Mesendoderm (in vitro differentiated cells): ENCODE results near the gene FBN2.

ENCODE experiments used
- DNase-seq: peaks from one replicate; pipeline ENCODE4 v3.0.0; 2013
- H2AK5ac ChIP-seq: 2 replicates; pipeline ENCODE4 v1.6.1; 2013; ENCODE audit warnings: low read length, inconsistent platforms
- H2BK120ac ChIP-seq: 2 replicates; pipeline ENCODE4 v1.6.1; 2013; ENCODE audit warnings: low read depth, mild to moderate bottlenecking, low read length, moderate library complexity, mixed read lengths
- H2BK15ac ChIP-seq: replicated peaks from 2 replicates; pipeline ENCODE4 v1.6.1; 2013; ENCODE audit warnings: low read depth, mild to moderate bottlenecking, moderate library complexity
- H2BK5ac ChIP-seq: 2 replicates; pipeline ENCODE4 v1.6.1; 2013; ENCODE audit warnings: low read length, inconsistent platforms
- H3K18ac ChIP-seq: 2 replicates; pipeline ENCODE4 v1.6.1; 2013; ENCODE audit warnings: mild to moderate bottlenecking, low read length, mixed read lengths
- H3K23ac ChIP-seq: one replicate; pipeline ENCODE4 v1.6.1; 2013; ENCODE audit warnings: low read length
- H3K27ac ChIP-seq: 2 replicates; pipeline ENCODE4 v1.5.1; 2013; ENCODE audit warnings: low read depth, mild to moderate bottlenecking, inconsistent platforms, low read length, moderate library complexity
- H3K27me3 ChIP-seq: 2 replicates; pipeline ENCODE4 v1.6.1; 2013; ENCODE audit warnings: low read length, control low read depth, mild to moderate bottlenecking, inconsistent platforms; ENCODE audit not compliant: insufficient read depth, poor library complexity
- H3K36me3 ChIP-seq: 2 replicates; pipeline ENCODE4 v1.6.1; 2013; ENCODE audit warnings: low read length, inconsistent platforms; ENCODE audit not compliant: control insufficient read depth, insufficient read depth
- H3K4ac ChIP-seq: one replicate; pipeline ENCODE4 v1.6.1; 2013; ENCODE audit warnings: low read depth, mild to moderate bottlenecking, low read length, moderate library complexity
- H3K4me1 ChIP-seq: 2 replicates; pipeline ENCODE4 v1.6.1; 2013; ENCODE audit warnings: low read depth, low read length, inconsistent platforms; ENCODE audit not compliant: control insufficient read depth
- H3K4me2 ChIP-seq: 2 replicates; pipeline ENCODE4 v1.6.1; 2013; ENCODE audit warnings: low read length
- H3K4me3 ChIP-seq: 2 replicates; pipeline ENCODE4 v1.5.1; 2013; ENCODE audit warnings: mild to moderate bottlenecking, low read length
- H3K56ac ChIP-seq: one replicate; pipeline ENCODE4 v1.6.1; 2013; ENCODE audit warnings: low read length
- H3K79me1 ChIP-seq: 2 replicates; pipeline ENCODE4 v1.6.1; 2013; ENCODE audit warnings: low read length, inconsistent platforms
- H3K79me2 ChIP-seq: 2 replicates; pipeline ENCODE4 v1.6.1; 2013; ENCODE audit warnings: mild to moderate bottlenecking, low read length; ENCODE audit not compliant: control insufficient read depth, insufficient read depth
- H3K9ac ChIP-seq: 2 replicates; pipeline ENCODE4 v1.6.1; 2013; ENCODE audit warnings: low read length, inconsistent platforms
- H4K5ac ChIP-seq: one replicate; pipeline ENCODE4 v1.6.1; 2013; ENCODE audit warnings: low read length
- H4K8ac ChIP-seq: one replicate; pipeline ENCODE4 v1.6.1; 2013; ENCODE audit warnings: low read depth, mild to moderate bottlenecking, control low read depth, low read length, moderate library complexity
- WGBS: extraction: QIAGEN DNeasy Blood & Tissue Kit; methylation state at CpG from one replicate; pipeline ENCODE4 v1.1.7; 2013; ENCODE audit warnings: low lambda C conversion rate, missing lambda C conversion rate; ENCODE audit not compliant: insufficient coverage; ENCODE audit errors: extremely low coverage; 5-methylcytosine and 5-hydroxymethylcytosine counted together

Gene FBN2

GRCh38 chr5:128241051-128241695 lies 296.9 kb downstream of the FBN2 start:
- whole genome bisulfite sequencing = no CpG with 5 or more reads among the region's 2 CpGs
- DNase-seq = no peak

GRCh38 chr5:128237546-128237945 lies 300.5 kb downstream of the FBN2 start:
- Histone ChIP-seq H4K5ac (no peak overlapping the region), H3K23ac (no peak overlapping the region), H2AK5ac (no peak overlapping the region), H3K79me2 (no peaks in the 10 kb centered on the region), H3K27me3 (no peaks in the 10 kb centered on the region), H3K4me2 (no peak overlapping the region), H3K4me3 (no peak overlapping the region), H4K8ac (no peak overlapping the region), H3K56ac (no peak overlapping the region), H3K4me1 (no peaks in the 10 kb centered on the region), H3K4ac (no peak overlapping the region), H3K18ac (no peak overlapping the region), H3K9ac (no peak overlapping the region), H2BK5ac (no peak overlapping the region), H3K27ac (no peak overlapping the region), H2BK15ac (no peak overlapping the region), H2BK120ac (no peak overlapping the region), H3K79me1 (no peaks in the 10 kb centered on the region), H3K36me3 (no peaks in the 10 kb centered on the region)
- DNase-seq = no peak
- WGBS = no CpG with 5 or more reads among the region's 8 CpGs

More at GRCh38 chr5:128241051-128241695, 296.9 kb downstream of the FBN2 start:
- Histone ChIP-seq H3K27ac (no peak overlapping the region), H3K4ac (no peak overlapping the region), H4K8ac (no peak overlapping the region), H3K79me2 (no peaks in the 10 kb centered on the region), H2AK5ac (no peak overlapping the region), H2BK15ac (no peak overlapping the region), H3K4me1 (no peaks in the 10 kb centered on the region), H3K4me2 (no peak overlapping the region), H3K23ac (no peak overlapping the region), H4K5ac (no peak overlapping the region), H3K27me3 (no peaks in the 10 kb centered on the region), H2BK120ac (no peak overlapping the region), H3K79me1 (no peaks in the 10 kb centered on the region), H3K36me3 (no peaks in the 10 kb centered on the region), H2BK5ac (no peak overlapping the region), H3K56ac (no peak overlapping the region), H3K4me3 (no peak overlapping the region), H3K9ac (no peak overlapping the region), H3K18ac (no peak overlapping the region)

GRCh38 chr5:128237000-128237399 lies 301.0 kb downstream of the FBN2 start:
- Histone ChIP-seq H3K4ac (no peak overlapping the region), H3K79me2 (no peaks in the 10 kb centered on the region), H2AK5ac (no peak overlapping the region), H3K4me2 (no peak overlapping the region), H3K18ac (no peak overlapping the region), H3K27ac (no peak overlapping the region), H2BK120ac (no peak overlapping the region), H2BK15ac (no peak overlapping the region), H3K4me1 (no peaks in the 10 kb centered on the region), H3K9ac (no peak overlapping the region), H2BK5ac (no peak overlapping the region), H4K5ac (no peak overlapping the region), H3K36me3 (no peaks in the 10 kb centered on the region), H3K4me3 (no peak overlapping the region), H3K23ac (no peak overlapping the region), H3K79me1 (no peaks in the 10 kb centered on the region), H3K56ac (no peak overlapping the region), H3K27me3 (no peaks in the 10 kb centered on the region), H4K8ac (no peak overlapping the region)
- no peak for DNase-seq
- no CpG with 5 or more reads among the region's 2 CpGs for WGBS

GRCh38 chr5:128236334-128236733 lies 301.7 kb downstream of the FBN2 start:
- Histone ChIP-seq H2BK120ac (no peak overlapping the region), H3K27ac (no peak overlapping the region), H3K4me1 (no peaks in the 10 kb centered on the region), H2AK5ac (no peak overlapping the region), H3K4me2 (no peak overlapping the region), H3K56ac (no peak overlapping the region), H3K23ac (no peak overlapping the region), H3K79me2 (no peaks in the 10 kb centered on the region), H2BK15ac (no peak overlapping the region), H4K8ac (no peak overlapping the region), H2BK5ac (no peak overlapping the region), H3K27me3 (no peaks in the 10 kb centered on the region), H3K36me3 (no peaks in the 10 kb centered on the region), H3K4ac (no peak overlapping the region), H3K18ac (no peak overlapping the region), H3K9ac (no peak overlapping the region), H3K4me3 (no peak overlapping the region), H3K79me1 (no peaks in the 10 kb centered on the region), H4K5ac (no peak overlapping the region)
- no CpG with 5 or more reads among the region's 7 CpGs for WGBS
- no peak for DNase-seq

GRCh38 chr5:128234928-128235641 lies 303.0 kb downstream of the FBN2 start:
- H2BK15ac ChIP-seq = no peak overlapping the region
- no peak overlapping the region for H3K4me3 ChIP-seq
- H3K9ac ChIP-seq = no peak overlapping the region
- H2BK120ac ChIP-seq = no peak overlapping the region
- H3K4ac ChIP-seq = no peak overlapping the region
- H3K79me1 ChIP-seq = no peaks in the 10 kb centered on the region
- H3K4me1 ChIP-seq = no peaks in the 10 kb centered on the region
- no peak overlapping the region for H2BK5ac ChIP-seq
- H3K36me3 ChIP-seq = no peaks in the 10 kb centered on the region
- H3K56ac ChIP-seq = no peak overlapping the region
- H3K79me2 ChIP-seq = no peaks in the 10 kb centered on the region
- no peak overlapping the region for H3K23ac ChIP-seq
- no CpG with 5 or more reads among the region's 7 CpGs for WGBS
- no peak overlapping the region for H4K8ac ChIP-seq
- H3K4me2 ChIP-seq = no peak overlapping the region
- no peak overlapping the region for H4K5ac ChIP-seq
- no peak overlapping the region for H2AK5ac ChIP-seq
- no peaks in the 10 kb centered on the region for H3K27me3 ChIP-seq
- H3K18ac ChIP-seq = no peak overlapping the region
- H3K27ac ChIP-seq = no peak overlapping the region
- DNase-seq = peak; percentile 73
